ENCODE results near the gene ARHGAP26. TPM values are rescaled to one million over a fixed set of nuclear protein-coding genes. Genes with fewer than 3 reads are reported as not detected.
"Not testable (repeated sequence)": the region's sequence is repeated elsewhere in the genome, so short reads cannot be mapped to it uniquely, and the experiment has no call there.

ARHGAP26 gene
- polyA plus RNA-seq, 1 donor (not counting 4 experiments of a cell fraction or from before 2014, with no cell fraction given), result 3.9 TPM

DNA sequence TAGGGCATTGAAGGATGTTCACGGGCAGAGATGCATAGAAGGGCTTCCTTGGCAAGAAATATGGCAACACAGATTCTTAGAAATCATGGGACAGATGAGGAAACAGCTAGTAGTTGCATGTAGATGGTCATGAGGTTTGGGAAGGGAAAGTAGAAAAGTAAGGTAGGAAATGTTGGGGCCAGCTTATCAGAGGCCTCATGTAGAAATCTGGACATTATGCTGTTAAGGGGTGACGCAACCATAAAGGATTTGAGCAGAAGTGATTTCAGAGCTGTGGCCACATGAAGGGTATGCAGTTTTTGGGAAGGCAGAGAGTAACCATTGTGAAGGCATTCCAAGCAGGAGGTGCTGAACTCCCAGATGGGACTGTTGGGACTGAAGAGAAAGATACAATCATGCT lies 224.0 kb downstream of the ARHGAP26 start:
- H3K27ac ChIP-seq (ENCODE audit: control insufficient read depth, insufficient read depth, low read length), result no peak overlapping the region
- dilution Hi-C loops (cut with MboI; ENCODE audit: extremely low pct_ligation_motif_present, low sequenced_read_pairs), result no loop called here
- no peak overlapping the region for H3K4me2 ChIP-seq (ENCODE audit: control insufficient read depth, extremely low read depth, insufficient read depth, low read depth, low read length)
- H3K27me3 ChIP-seq (ENCODE audit: control insufficient read depth, extremely low read depth, insufficient read depth, low read length), result no peaks in the 10 kb centered on the region
- H3K79me2 ChIP-seq (ENCODE audit: control insufficient read depth, insufficient read depth, low read length), result no peaks in the 10 kb centered on the region
- no peak for FAIRE-seq
- no peak for DNase-seq (ENCODE audit: low read depth, low spot score)
- H3K36me3 ChIP-seq (ENCODE audit: control insufficient read depth in 2 of 2, extremely low read depth in 1 of 2, insufficient read depth in 2 of 2, low read length in 2 of 2), result no peaks in the 10 kb centered on the region
- no peaks in the 10 kb centered on the region for H3K9me1 ChIP-seq (ENCODE audit: control insufficient read depth, extremely low read depth, insufficient read depth, low read length)
- no peaks in the 10 kb centered on the region for H3K4me1 ChIP-seq (ENCODE audit: control insufficient read depth, extremely low read depth, insufficient read depth, low read length)
- TF ChIP-seq, protein P1, sequence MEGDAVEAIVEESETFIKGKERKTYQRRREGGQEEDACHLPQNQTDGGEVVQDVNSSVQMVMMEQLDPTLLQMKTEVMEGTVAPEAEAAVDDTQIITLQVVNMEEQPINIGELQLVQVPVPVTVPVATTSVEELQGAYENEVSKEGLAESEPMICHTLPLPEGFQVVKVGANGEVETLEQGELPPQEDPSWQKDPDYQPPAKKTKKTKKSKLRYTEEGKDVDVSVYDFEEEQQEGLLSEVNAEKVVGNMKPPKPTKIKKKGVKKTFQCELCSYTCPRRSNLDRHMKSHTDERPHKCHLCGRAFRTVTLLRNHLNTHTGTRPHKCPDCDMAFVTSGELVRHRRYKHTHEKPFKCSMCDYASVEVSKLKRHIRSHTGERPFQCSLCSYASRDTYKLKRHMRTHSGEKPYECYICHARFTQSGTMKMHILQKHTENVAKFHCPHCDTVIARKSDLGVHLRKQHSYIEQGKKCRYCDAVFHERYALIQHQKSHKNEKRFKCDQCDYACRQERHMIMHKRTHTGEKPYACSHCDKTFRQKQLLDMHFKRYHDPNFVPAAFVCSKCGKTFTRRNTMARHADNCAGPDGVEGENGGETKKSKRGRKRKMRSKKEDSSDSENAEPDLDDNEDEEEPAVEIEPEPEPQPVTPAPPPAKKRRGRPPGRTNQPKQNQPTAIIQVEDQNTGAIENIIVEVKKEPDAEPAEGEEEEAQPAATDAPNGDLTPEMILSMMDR (optimal IDR thresholded peaks at IDR 0.05 in 1 of 3, IDR thresholded peaks at IDR 0.05 in 1 of 3, conservative IDR thresholded peaks at IDR 0.05 in 1 of 3; ENCODE audit: extremely low read depth in 1 of 3, insufficient read depth in 2 of 3, low read length in 3 of 3), result no peak
- no peak for TF ChIP-seq EZH2 (IDR thresholded peaks at IDR 0.05; ENCODE audit: low read length)
- H2AFZ ChIP-seq (ENCODE audit: control insufficient read depth, low read length), result no peak overlapping the region
- no peak overlapping the region for H3K4me3 ChIP-seq (ENCODE audit: control insufficient read depth in 2 of 3, extremely low read depth in 1 of 3, insufficient read depth in 2 of 3, low read depth in 1 of 3, low read length in 3 of 3)
- H3K9ac ChIP-seq (ENCODE audit: control insufficient read depth, extremely low read depth, insufficient read depth, low read length), result no peak overlapping the region
- no peaks in the 10 kb centered on the region for H4K20me1 ChIP-seq (ENCODE audit: control insufficient read depth, extremely low read depth, insufficient read depth, low read length)
- H3K9me3 ChIP-seq (ENCODE audit: control insufficient read depth, low read depth, low read length), result peaks cover 2% of the 10 kb centered on the region

DNA sequence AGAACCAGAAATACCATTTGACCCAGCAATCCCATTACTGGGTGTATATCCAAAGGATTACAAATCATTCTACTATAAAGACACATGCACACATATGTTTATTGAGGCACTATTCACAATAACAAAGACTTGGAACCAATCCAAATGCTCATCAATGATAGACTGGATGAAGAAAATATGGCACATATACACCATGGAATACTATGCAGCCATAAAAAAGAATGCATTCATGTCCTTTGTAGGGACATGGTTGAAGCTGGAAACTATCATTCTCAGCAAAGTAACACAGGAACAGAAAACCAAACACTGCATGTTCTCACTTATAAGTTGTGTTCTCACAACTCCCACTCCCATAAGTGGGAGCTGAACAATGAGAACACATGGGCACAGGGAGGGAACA lies 225.4 kb downstream of the ARHGAP26 start:
- H4K20me1 ChIP-seq (ENCODE audit: control insufficient read depth, extremely low read depth, insufficient read depth, low read length); H3K4me1 ChIP-seq (ENCODE audit: control insufficient read depth, extremely low read depth, insufficient read depth, low read length); H2AFZ ChIP-seq (ENCODE audit: control insufficient read depth, low read length); H3K36me3 ChIP-seq (ENCODE audit: control insufficient read depth in 2 of 2, extremely low read depth in 1 of 2, insufficient read depth in 2 of 2, low read length in 2 of 2); DNase-seq (ENCODE audit: low read depth, low spot score); H3K9me3 ChIP-seq (ENCODE audit: control insufficient read depth, low read depth, low read length); H3K9me1 ChIP-seq (ENCODE audit: control insufficient read depth, extremely low read depth, insufficient read depth, low read length); H3K27me3 ChIP-seq (ENCODE audit: control insufficient read depth, extremely low read depth, insufficient read depth, low read length); H3K79me2 ChIP-seq (ENCODE audit: control insufficient read depth, insufficient read depth, low read length); FAIRE-seq; H3K27ac ChIP-seq (ENCODE audit: control insufficient read depth, insufficient read depth, low read length); H3K4me3 ChIP-seq (ENCODE audit: control insufficient read depth in 2 of 3, extremely low read depth in 1 of 3, insufficient read depth in 2 of 3, low read depth in 1 of 3, low read length in 3 of 3); dilution Hi-C loops (cut with MboI; ENCODE audit: extremely low pct_ligation_motif_present, low sequenced_read_pairs); H3K4me2 ChIP-seq (ENCODE audit: control insufficient read depth, extremely low read depth, insufficient read depth, low read depth, low read length); H3K9ac ChIP-seq (ENCODE audit: control insufficient read depth, extremely low read depth, insufficient read depth, low read length): not testable (repeated sequence)

DNA sequence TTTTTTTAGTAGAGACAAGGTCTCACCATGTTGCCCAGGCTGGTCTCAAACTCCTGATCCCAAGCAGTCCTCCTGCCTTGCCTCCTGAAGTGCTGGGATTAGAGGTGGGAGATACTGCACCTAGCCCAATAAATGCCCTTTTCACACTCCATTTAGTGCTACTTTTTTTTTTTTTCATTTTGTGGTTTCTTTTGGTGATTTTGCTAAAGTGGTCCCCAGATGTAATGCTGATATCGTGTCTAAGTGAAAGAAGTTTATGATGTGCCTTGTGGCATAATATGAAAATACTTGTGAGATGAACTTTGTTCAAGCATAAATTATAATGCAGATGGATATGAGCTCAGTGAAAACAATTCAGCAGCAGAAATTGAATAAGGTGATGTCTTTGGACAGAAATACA lies 227.4 kb downstream of the ARHGAP26 start:
- H3K9me1 ChIP-seq (ENCODE audit: control insufficient read depth, extremely low read depth, insufficient read depth, low read length), result no peaks in the 10 kb centered on the region
- no peak overlapping the region for H3K4me2 ChIP-seq (ENCODE audit: control insufficient read depth, extremely low read depth, insufficient read depth, low read depth, low read length)
- no peaks in the 10 kb centered on the region for H3K79me2 ChIP-seq (ENCODE audit: control insufficient read depth, insufficient read depth, low read length)
- H3K4me3 ChIP-seq (ENCODE audit: control insufficient read depth in 2 of 3, extremely low read depth in 1 of 3, insufficient read depth in 2 of 3, low read depth in 1 of 3, low read length in 3 of 3), result no peak overlapping the region
- TF ChIP-seq, protein P1 (optimal IDR thresholded peaks at IDR 0.05 in 1 of 3, IDR thresholded peaks at IDR 0.05 in 1 of 3, conservative IDR thresholded peaks at IDR 0.05 in 1 of 3; ENCODE audit: extremely low read depth in 1 of 3, insufficient read depth in 2 of 3, low read length in 3 of 3), result no peak
- TF ChIP-seq EZH2 (IDR thresholded peaks at IDR 0.05; ENCODE audit: low read length), result no peak
- no peaks in the 10 kb centered on the region for H3K36me3 ChIP-seq (ENCODE audit: control insufficient read depth in 2 of 2, extremely low read depth in 1 of 2, insufficient read depth in 2 of 2, low read length in 2 of 2)
- H2AFZ ChIP-seq (ENCODE audit: control insufficient read depth, low read length), result no peak overlapping the region
- FAIRE-seq (no peak), DNase-seq (ENCODE audit: low read depth, low spot score) (no peak)
- no peaks in the 10 kb centered on the region for H3K9me3 ChIP-seq (ENCODE audit: control insufficient read depth, low read depth, low read length)
- H4K20me1 ChIP-seq (ENCODE audit: control insufficient read depth, extremely low read depth, insufficient read depth, low read length), result no peaks in the 10 kb centered on the region
- no peak overlapping the region for H3K9ac ChIP-seq (ENCODE audit: control insufficient read depth, extremely low read depth, insufficient read depth, low read length)
- no peak overlapping the region for H3K27ac ChIP-seq (ENCODE audit: control insufficient read depth, insufficient read depth, low read length)
- H3K27me3 ChIP-seq (ENCODE audit: control insufficient read depth, extremely low read depth, insufficient read depth, low read length), result no peaks in the 10 kb centered on the region
- peaks cover 11% of the 10 kb centered on the region for H3K4me1 ChIP-seq (ENCODE audit: control insufficient read depth, extremely low read depth, insufficient read depth, low read length)
- dilution Hi-C loops (cut with MboI; ENCODE audit: extremely low pct_ligation_motif_present, low sequenced_read_pairs), result no loop called here

Data from keratinocyte (primary cell).